ENCODE measurements around the gene FGGY. TPM values are rescaled to one million over a fixed set of nuclear protein-coding genes. Genes with fewer than 3 reads are reported as not detected.

FGGY gene
- total and polyA plus RNA-seq, 2 donors (not counting 1 experiment from before 2014, with no cell fraction given): 6.1 to 38.5 TPM

DNA sequence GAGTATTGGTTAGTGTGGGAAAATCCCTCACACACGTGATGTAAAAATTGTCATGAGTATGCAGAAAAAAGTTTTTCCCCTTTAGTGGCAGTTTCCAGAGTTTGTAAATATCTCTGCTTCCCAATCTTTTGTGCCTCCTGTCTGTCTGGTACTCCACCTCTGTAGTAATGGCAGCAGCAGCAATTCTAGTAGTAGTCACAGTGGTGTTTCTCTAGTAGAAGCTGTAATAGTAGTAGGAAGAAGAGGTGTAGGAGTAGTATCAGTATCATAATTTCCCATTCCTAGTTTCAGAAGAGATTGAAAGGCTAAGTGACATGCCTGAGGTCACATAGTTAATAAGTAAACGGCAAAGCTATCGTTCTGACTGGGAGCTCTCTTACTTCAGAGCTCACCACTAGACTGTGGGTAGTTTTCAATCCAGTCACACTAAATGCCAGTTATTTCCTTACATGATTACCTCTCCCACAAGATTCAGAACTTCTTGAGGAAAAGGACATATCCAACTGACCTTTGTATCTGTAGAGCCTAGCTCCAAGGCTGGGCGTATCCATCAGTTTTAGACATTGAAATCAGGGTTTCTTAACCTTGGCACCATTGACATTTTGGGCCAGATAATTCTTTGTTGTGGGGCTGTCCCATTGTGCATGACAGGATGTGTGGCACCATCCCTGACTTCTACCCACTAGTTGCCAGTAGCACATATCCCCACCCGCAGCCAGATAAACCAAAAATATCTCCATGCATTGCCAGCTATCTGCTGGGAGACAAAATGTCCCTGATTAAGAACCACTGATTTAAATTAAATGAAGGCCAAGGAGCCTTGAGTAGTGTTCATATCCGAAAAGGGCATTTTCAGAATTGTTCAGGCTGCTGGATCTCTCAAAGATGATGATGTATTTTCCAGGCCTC lies 135.9 kb downstream of the FGGY start:
- H3K79me2 ChIP-seq (ENCODE audit: control insufficient read depth, insufficient read depth, low read length): no peaks in the 10 kb centered on the region
- no peaks in the 10 kb centered on the region for H3K36me3 ChIP-seq (replicated peaks in 1 of 2; ENCODE audit: control extremely low read depth in 1 of 2, control insufficient read depth in 1 of 2, extremely low read depth in 1 of 2, insufficient read depth in 2 of 2, low read length in 1 of 2)
- ChIA-PET CTCF (no interaction called here), POLR2A (no interaction called here)
- no peak overlapping the region for H3K9ac ChIP-seq (ENCODE audit: low read length)
- TF ChIP-seq EZH2 (IDR thresholded peaks at IDR 0.05; ENCODE audit: borderline replicate concordance, insufficient read depth, low read depth, low read length, poor library complexity, severe bottlenecking): no peak
- TF ChIP-seq, protein P1, sequence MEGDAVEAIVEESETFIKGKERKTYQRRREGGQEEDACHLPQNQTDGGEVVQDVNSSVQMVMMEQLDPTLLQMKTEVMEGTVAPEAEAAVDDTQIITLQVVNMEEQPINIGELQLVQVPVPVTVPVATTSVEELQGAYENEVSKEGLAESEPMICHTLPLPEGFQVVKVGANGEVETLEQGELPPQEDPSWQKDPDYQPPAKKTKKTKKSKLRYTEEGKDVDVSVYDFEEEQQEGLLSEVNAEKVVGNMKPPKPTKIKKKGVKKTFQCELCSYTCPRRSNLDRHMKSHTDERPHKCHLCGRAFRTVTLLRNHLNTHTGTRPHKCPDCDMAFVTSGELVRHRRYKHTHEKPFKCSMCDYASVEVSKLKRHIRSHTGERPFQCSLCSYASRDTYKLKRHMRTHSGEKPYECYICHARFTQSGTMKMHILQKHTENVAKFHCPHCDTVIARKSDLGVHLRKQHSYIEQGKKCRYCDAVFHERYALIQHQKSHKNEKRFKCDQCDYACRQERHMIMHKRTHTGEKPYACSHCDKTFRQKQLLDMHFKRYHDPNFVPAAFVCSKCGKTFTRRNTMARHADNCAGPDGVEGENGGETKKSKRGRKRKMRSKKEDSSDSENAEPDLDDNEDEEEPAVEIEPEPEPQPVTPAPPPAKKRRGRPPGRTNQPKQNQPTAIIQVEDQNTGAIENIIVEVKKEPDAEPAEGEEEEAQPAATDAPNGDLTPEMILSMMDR (IDR thresholded peaks at IDR 0.05): no peak
- no peaks in the 10 kb centered on the region for H3K27me3 ChIP-seq (replicated peaks in 1 of 4; ENCODE audit: control extremely low read depth in 1 of 4, control insufficient read depth in 3 of 4, insufficient read depth in 4 of 4, low read length in 3 of 4)
- H3K9me3 Mint-ChIP-seq (ENCODE audit: insufficient read depth): no peaks in the 10 kb centered on the region
- peaks cover 6% of the 10 kb centered on the region for H3K4me1 Mint-ChIP-seq
- H3K4me2 ChIP-seq (replicated peaks; ENCODE audit: low read depth, low read length, poor library complexity, severe bottlenecking): no peak overlapping the region
- no peak overlapping the region for H3K4me3 Mint-ChIP-seq
- no peak overlapping the region for H2AFZ ChIP-seq (ENCODE audit: insufficient read depth, low read depth, low read length, poor library complexity, severe bottlenecking)
- H3K9me3 ChIP-seq (ENCODE audit: control extremely low read depth in 1 of 3, control insufficient read depth in 2 of 3, insufficient read depth in 1 of 3, low read length in 2 of 3): no peaks in the 10 kb centered on the region
- no peak overlapping the region for H3K4me3 ChIP-seq (ENCODE audit: control extremely low read depth in 1 of 5, extremely low read depth in 1 of 5, insufficient read depth in 1 of 5, low read depth in 2 of 5, low read length in 4 of 5)
- intact Hi-C loops (cut with micrococcal nuclease): no loop called here
- H3K27ac ChIP-seq (ENCODE audit: low read length in 2 of 2): no peak overlapping the region
- no peak for ATAC-seq (ENCODE audit: low read depth)
- H3K4me1 ChIP-seq (ENCODE audit: control insufficient read depth in 2 of 2, insufficient read depth in 2 of 2, low read length in 2 of 2): no peaks in the 10 kb centered on the region
- WGBS (ENCODE audit: insufficient coverage): 50% methylated on average over 5 of the region's 6 CpGs
- H3K27ac Mint-ChIP-seq: no peak overlapping the region
- DNase-seq: no peak
- no peaks in the 10 kb centered on the region for H3K27me3 Mint-ChIP-seq
- H4K20me1 ChIP-seq (ENCODE audit: control insufficient read depth, insufficient read depth, low read length, poor library complexity, severe bottlenecking): no peaks in the 10 kb centered on the region

DNA sequence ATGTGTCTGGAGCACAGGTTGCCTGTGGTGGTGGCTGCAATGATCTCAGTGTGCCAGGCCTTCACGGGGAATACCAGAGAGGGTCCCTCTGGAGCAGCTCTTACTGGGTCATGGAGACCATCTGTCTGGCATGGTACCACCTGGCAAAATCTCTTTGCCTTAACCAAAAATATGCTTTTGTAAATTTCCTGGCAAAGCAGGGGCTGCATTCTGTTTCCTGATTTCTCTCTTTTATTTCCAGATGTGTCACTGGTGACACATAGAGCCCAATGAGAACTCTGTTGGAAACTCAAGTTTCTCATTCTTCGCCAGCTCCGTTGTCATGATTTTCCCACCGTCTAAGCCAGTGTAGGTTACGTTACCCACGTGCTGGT lies 136.5 kb downstream of the FGGY start:
- 95% methylated on average over 3 of the region's 6 CpGs for WGBS (ENCODE audit: insufficient coverage)
- intact Hi-C loops (cut with micrococcal nuclease): no loop called here
- no peak overlapping the region for H3K4me3 ChIP-seq (ENCODE audit: control extremely low read depth in 1 of 5, extremely low read depth in 1 of 5, insufficient read depth in 1 of 5, low read depth in 2 of 5, low read length in 4 of 5)

More for the DNA sequence above, 136.5 kb downstream of the FGGY start:
- ChIA-PET POLR2A (no interaction called here), CTCF (no interaction called here)
- H3K4me1 ChIP-seq (ENCODE audit: control insufficient read depth in 2 of 2, insufficient read depth in 2 of 2, low read length in 2 of 2): no peaks in the 10 kb centered on the region
- no peak overlapping the region for H2AFZ ChIP-seq (ENCODE audit: insufficient read depth, low read depth, low read length, poor library complexity, severe bottlenecking)
- Mint-ChIP-seq H3K4me1 (peaks cover 6% of the 10 kb centered on the region), H3K27me3 (no peaks in the 10 kb centered on the region), H3K4me3 (no peak overlapping the region), H3K27ac (no peak overlapping the region), H3K9me3 (ENCODE audit: insufficient read depth) (no peaks in the 10 kb centered on the region)
- H3K4me2 ChIP-seq (replicated peaks; ENCODE audit: low read depth, low read length, poor library complexity, severe bottlenecking): no peak overlapping the region
- no peaks in the 10 kb centered on the region for H4K20me1 ChIP-seq (ENCODE audit: control insufficient read depth, insufficient read depth, low read length, poor library complexity, severe bottlenecking)
- no peaks in the 10 kb centered on the region for H3K27me3 ChIP-seq (replicated peaks in 1 of 4; ENCODE audit: control extremely low read depth in 1 of 4, control insufficient read depth in 3 of 4, insufficient read depth in 4 of 4, low read length in 3 of 4)
- no peaks in the 10 kb centered on the region for H3K9me3 ChIP-seq (ENCODE audit: control extremely low read depth in 1 of 3, control insufficient read depth in 2 of 3, insufficient read depth in 1 of 3, low read length in 2 of 3)
- DNase-seq (no peak), ATAC-seq (ENCODE audit: low read depth) (no peak)
- TF ChIP-seq EZH2 (IDR thresholded peaks at IDR 0.05; ENCODE audit: borderline replicate concordance, insufficient read depth, low read depth, low read length, poor library complexity, severe bottlenecking): no peak
- TF ChIP-seq, protein P1 (IDR thresholded peaks at IDR 0.05): no peak
- no peaks in the 10 kb centered on the region for H3K79me2 ChIP-seq (ENCODE audit: control insufficient read depth, insufficient read depth, low read length)
- H3K27ac ChIP-seq (ENCODE audit: low read length in 2 of 2): no peak overlapping the region
- H3K9ac ChIP-seq (ENCODE audit: low read length): no peak overlapping the region
- no peaks in the 10 kb centered on the region for H3K36me3 ChIP-seq (replicated peaks in 1 of 2; ENCODE audit: control extremely low read depth in 1 of 2, control insufficient read depth in 1 of 2, extremely low read depth in 1 of 2, insufficient read depth in 2 of 2, low read length in 1 of 2)
